H7 (cell line): Measurements from ENCODE around the gene TM4SF5. TPM values are rescaled to one million over a fixed set of nuclear protein-coding genes. Genes with fewer than 3 reads are reported as not detected.

ENCODE experiments used
- DNase-seq: peaks from one replicate; pipeline ENCODE4 v3.0.0; 2012
- H3K27me3 ChIP-seq: 2 replicates; pipeline ENCODE4 v1.6.0; 2011; ENCODE audit warnings: mild to moderate bottlenecking, low read length; ENCODE audit not compliant: control insufficient read depth, insufficient read depth
- H3K36me3 ChIP-seq: replicated peaks from 2 replicates; pipeline ENCODE4 v1.5.1; 2011; ENCODE audit warnings: low read length; ENCODE audit not compliant: control insufficient read depth, insufficient read depth
- H3K4me3 ChIP-seq: 2 replicates; pipeline ENCODE4 v1.5.1; 2011; ENCODE audit warnings: low read depth, mild to moderate bottlenecking, control low read depth, low read length, moderate library complexity; ENCODE audit not compliant: insufficient read depth
- total RNA-seq: library from RNA; depleted of rRNA; stranded (reverse); fragments of >200 nt; shearing (Covaris generic); gene quantifications from 2 replicates; pipeline ENCODE4 v1.2.3, GENCODE V29; 2014; rRNA removed

TM4SF5 gene, protein sequence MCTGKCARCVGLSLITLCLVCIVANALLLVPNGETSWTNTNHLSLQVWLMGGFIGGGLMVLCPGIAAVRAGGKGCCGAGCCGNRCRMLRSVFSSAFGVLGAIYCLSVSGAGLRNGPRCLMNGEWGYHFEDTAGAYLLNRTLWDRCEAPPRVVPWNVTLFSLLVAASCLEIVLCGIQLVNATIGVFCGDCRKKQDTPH
- total RNA-seq, result not detected in 2 replicates

DNA sequence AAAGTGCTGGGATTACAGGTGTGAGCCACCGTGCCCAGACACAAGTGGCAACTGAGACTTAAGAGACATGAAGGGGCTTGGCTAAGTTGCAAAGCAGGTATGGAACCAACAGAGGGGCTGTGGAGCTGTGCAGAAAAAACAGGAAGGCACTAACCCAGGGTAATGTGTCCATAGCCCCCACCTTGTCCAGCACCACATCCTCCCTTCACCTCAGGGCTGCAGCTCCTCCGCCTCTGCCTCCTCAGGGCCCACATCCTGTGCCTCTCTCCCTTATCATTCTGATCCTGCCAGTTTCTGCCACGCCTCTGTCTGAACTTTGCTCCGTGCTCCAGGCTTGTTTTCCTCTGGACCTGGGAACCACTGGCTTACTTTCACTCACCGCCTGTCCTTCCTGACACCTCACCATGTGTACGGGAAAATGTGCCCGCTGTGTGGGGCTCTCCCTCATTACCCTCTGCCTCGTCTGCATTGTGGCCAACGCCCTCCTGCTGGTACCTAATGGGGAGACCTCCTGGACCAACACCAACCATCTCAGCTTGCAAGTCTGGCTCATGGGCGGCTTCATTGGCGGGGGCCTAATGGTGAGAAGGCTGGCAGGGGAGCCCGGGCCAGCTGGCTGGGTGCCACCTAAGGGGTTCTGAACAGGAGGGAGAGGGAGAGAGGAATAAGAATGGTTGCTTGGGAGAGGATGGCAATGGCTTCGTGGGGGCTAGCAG, at the start of gene TM4SF5:
TM4SF5 (plus strand) TSS at position 368 of the 716 bp plus-strand sequence; CDS start at position 405, 37 bp downstream.
- no peak within 1 kb of the TSS for H3K4me3 ChIP-seq
- peak; percentile 22 for DNase-seq
- no peaks in the 10 kb centered on the region for H3K36me3 ChIP-seq

DNA sequence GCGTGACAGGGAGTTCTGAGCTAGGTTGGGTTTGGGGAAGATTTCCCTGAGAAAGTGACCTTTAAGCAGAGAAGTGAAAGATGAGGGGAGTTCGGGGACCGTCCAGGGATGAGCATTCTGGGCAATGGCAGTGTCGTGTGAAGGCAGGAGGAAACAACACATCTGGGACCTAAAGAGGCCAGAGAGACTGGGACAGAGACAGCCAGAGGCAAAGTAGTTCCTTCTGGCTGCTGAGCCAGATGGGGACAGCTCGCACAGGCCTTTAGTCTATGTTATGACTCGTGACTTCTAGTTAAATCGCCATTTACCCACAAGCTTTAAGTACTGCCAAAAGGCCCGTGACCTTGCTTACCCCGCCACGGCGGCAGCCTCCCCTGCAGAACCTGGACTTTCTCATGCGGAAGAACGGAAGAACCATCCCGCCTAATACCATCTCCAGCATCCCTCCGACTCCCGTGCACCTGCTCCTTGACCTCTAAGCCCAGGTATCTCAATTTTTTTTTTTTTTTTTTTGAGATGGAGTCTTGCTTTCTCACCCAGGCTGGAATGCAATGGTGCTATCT, 48.9 kb upstream of the TM4SF5 start:
- peaks cover 6% of the 10 kb centered on the region; the same call in 1 of the 2 replicates for H3K36me3 ChIP-seq
- H3K4me3 ChIP-seq, result no peak overlapping the region
- DNase-seq, result no peak
- no peaks in the 10 kb centered on the region for H3K27me3 ChIP-seq

More for the DNA sequence above, at the start of gene TM4SF5:
- no peaks in the 10 kb centered on the region; the same call in 1 of the 2 replicates for H3K27me3 ChIP-seq

DNA sequence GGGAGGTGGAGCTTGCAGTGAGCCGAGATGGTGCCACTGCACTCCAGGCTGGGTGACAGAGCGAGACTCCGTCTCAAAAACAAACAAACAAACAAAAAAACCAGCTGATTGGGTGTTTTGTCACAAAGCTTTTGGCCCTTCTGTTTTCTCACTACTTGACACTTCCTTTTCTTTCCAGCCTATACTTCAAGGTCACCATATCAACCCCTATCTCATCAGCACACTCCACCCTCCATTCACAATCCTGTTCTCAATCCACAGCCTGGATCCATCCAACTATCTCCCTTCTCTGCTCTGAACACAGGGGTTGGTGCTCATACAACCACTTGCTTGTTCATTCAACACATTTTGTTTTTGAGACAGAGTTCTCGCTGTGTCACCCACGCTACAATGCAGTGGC, 47.0 kb upstream of the TM4SF5 start:
- DNase-seq, result no peak
- H3K27me3 ChIP-seq, result no peaks in the 10 kb centered on the region
- no peaks in the 10 kb centered on the region; the same call in 1 of the 2 replicates for H3K36me3 ChIP-seq
- no peak overlapping the region for H3K4me3 ChIP-seq

DNA sequence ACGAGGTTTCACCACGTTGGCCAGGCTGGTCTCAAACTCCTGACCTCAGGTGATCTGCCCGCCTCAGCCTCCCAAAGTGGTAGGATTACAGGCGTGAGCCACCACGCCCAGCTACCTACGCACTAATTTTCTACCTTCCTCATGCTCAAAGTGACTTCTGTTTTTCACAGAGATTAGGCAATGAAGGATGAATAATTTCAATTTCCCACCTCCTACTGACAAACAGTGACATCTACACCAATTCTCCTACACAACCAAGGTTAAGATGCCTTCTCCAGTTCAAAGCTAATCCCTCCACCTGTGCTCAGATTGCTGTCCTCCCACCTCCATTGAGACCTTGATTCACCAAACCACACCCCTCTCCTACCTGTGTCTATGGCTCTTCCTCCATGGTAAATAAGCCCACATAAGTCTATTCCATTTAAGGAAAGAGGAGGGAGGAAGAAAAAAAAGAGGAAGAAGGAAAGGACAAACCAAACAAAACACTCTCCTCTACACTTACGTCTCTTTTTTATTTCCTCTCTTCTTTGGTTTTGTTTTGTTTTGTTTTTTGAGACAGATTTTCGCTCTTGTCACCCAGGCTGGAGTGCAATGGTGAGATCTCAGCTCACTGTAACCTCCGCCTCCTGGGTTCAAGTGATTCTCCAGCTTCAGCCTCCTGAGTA, 45.9 kb upstream of the TM4SF5 start:
- no peaks in the 10 kb centered on the region for H3K27me3 ChIP-seq
- no peak for DNase-seq
- H3K36me3 ChIP-seq, result no peaks in the 10 kb centered on the region
- H3K4me3 ChIP-seq, result no peak overlapping the region

DNA sequence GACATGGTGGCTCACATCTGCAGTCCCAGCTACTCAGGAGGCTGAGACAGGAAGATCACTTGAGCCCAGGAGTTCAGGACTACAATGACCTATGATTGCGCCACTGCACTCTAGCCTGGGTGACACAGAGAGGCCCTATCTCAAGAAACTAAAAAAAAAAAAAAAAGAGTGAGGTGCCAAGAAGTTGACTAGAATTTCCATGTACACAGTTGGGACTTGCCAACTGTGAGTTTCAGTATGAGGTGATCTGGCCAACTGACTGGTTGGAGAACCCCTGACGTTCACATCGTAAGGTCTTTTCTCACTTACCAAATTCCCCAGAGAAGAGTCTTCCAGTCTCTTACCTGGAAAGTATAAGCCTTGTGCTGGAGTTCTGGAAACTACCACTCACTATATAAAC, 43.6 kb upstream of the TM4SF5 start:
- H3K36me3 ChIP-seq, result no peaks in the 10 kb centered on the region
- no peak for DNase-seq
- no peak overlapping the region for H3K4me3 ChIP-seq
- H3K27me3 ChIP-seq, result no peaks in the 10 kb centered on the region

DNA sequence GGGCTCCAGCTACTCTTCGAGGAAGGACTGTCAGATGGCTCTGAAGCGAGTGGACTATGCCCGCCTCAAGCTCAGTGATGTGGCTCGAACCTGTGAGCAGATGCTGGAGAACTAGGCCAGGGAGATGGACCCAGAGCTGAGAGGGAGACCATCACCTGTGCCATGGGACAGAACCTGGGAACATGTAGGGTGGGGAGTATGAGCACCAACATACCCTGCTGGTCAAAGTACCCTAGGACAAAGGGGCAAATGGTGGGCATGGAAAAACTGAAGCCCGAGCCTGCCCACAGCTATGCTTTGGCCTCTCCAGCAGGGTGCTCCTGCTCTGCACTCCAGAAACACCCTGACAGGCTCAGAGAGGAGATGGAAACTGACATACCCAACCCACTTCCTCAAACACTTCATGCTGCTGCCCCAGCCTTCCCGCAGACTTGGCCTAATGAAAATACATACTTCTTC, 38.6 kb upstream of the TM4SF5 start:
- H3K4me3 ChIP-seq, result no peak overlapping the region
- H3K36me3 ChIP-seq, result no peaks in the 10 kb centered on the region
- peaks cover 20% of the 10 kb centered on the region for H3K27me3 ChIP-seq
- peak; percentile 31 for DNase-seq

DNA sequence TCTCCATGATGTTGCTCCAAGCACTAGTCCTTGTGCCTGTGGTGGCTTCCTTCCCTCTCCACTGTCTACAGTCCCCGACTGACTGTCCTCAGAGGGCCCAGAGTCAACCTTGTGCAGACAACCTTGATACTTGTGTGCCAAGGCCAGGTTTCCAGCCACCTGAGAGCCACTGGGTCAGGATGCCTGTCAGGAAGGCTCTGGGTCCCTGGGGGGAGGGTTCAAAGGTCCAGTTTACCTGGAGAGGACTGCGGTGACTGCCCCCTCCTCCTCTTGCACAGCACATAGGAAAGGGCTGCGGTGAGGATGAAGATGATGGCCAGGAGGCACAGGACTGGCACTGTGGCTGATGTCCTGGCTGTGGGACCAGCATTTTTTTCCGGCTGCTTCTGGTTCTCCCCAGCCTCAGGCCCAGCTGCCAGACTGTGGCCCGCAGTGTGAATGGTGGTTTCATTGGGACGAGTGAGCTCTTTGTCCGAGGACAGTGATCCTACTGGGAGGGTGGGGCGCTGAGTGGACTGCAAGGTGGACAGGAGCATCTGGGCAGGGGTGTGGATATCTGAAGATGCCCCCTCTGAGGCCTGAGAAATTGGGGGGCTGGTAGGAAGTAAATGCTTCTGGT, 36.7 kb upstream of the TM4SF5 start:
- H3K4me3 ChIP-seq, result no peak overlapping the region
- DNase-seq, result no peak
- H3K36me3 ChIP-seq, result no peaks in the 10 kb centered on the region
- H3K27me3 ChIP-seq, result peaks cover 39% of the 10 kb centered on the region

DNA sequence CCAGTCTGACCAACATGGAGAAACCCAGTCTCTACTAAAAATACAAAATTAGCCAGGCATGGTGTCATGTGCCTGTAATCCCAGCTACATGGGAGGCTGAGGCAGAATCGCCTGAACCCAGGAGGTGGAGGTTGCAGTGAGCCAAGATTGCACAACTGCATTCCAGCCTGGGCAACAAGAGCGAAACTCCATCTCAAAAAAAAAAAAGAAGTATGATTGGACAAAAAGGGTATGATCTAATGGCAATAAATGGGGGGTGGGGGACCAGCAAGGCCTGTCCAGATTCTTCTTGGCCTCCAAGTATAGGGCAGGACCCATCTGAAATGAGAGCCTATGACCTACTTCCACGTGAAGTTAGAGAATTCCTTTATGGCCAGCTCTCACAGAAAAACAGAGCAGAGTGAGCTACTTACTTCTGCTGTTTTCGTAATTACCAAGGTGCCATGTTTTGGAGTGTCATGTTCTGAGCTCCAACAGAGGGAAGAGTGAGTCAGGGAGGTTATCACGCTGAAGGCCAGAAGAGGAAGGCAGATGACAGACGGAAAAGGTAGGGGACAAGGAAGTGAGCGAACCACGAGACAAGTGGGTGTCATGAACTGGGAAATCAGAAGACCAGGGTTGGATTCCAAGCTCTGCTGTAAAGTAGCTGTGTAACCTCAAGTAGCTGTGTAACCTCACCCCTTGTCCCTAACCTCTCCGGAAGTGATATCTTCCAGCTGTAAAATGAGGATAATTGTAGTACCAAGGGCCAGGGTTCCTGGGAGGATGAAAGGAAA, 35.6 kb upstream of the TM4SF5 start:
- H3K4me3 ChIP-seq, result no peak overlapping the region
- no peak for DNase-seq
- peaks cover 49% of the 10 kb centered on the region for H3K27me3 ChIP-seq
- no peaks in the 10 kb centered on the region for H3K36me3 ChIP-seq

DNA sequence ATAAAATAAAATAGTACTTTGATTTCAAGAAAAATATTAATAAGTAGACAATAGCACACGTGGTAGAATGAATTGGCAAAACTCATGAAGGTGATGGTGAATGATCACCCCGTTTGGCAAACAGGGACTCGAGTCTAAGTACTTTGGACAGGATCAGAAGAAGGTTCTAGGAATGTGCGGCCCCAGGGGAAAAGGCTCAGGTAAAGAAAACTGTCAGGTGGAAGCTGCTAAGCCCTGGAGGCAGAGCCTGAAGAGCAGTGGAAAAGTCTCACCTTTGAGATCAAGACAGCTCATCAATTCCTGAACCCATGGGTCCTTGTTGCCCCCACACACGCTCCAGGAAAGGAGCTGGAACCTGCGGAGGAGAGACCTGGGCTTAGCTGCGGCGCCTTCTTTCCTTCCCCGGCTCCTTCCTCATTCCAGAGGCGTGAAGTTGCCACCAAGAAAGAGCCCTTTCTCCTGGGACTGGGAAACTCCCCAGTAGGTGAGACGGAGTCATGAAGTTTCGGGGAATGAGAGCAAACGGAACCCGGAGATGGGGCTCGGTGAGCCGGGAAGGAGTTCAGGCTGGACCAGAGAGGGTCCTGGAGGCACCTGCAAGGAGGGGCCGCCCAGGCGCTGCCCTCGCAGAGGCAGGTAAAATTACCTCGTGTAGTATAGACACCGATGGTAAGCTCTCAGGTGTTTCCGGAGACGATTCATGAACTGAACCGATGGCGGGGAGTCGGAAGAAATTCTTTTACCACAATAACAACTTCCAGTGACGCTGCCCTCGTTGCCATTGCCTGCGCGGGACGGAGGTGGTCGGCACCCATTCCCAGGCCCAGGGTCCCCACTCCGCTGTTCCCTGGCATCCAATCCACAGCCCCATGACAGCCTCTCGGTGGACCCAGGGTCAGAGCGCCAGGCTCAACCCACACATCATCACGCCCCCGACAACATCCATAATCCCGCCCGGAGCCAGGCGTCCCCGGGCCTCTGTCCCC, 33.3 kb upstream of the TM4SF5 start:
- Histone ChIP-seq H3K36me3 (no peaks in the 10 kb centered on the region), H3K27me3 (peaks cover 63% of the 10 kb centered on the region), H3K4me3 (peak overlapping the region; percentile 58; the same call in 1 of the 2 replicates)
- DNase-seq, result peak; percentile 70

DNA sequence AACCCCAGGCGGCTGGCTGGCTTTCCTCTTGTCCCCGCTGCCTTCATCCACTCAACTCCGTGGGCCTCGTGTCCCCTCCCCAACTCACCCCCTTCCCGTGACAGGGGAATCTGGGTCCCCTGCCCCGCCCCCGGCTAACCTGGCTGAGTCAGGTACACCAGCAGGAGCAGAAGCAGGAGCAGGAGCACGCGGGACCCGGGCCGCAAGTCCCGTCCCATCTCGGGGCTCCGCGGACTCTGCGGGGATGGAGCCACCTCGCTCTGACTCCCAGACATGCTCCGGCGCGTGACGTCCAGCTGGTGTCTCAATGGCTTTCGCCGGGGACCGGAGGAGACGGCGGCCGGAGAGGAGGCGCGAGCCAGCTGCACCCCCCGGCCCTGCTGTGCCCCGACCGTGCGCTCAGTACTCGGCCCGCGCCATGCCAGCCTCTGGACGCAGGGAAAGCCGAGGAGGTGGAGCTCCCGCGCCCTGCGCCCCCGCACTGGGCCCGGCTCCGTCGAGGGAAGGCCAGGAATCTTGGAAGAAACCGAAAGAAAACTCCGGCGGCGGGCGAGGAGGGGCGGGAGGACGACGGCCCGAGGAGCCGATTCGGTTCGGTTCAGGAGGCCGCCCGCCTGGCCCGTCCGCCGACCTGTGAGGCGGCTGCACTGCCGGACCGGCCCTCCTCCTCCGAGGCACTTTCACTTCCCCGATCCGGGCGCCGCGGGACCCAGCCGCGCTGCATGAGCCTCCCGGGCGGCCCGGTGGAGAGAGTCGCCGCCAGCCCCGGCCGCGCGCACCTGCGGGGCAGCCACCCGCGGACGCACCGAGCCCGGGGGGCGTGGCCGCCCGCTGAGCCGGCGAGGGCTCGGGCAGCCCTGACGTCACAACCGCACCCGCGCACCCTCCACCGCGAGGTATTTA, 32.3 kb upstream of the TM4SF5 start, which contains the start of the genes CXCL16 and ZMYND15:
CXCL16 (minus strand) TSS at position 807 of the 903 bp plus-strand sequence; CDS start at position 218, 589 bp downstream.
ZMYND15 (plus strand) TSS at position 712 of the 903 bp plus-strand sequence. CDS start 716 bp downstream, outside the sequence.
- peaks cover 65% of the 10 kb centered on the region for H3K27me3 ChIP-seq
- H3K36me3 ChIP-seq, result no peaks in the 10 kb centered on the region
- DNase-seq, result peak; percentile 90
- H3K4me3 ChIP-seq, result peak within 1 kb of the TSS; percentile 58

DNA sequence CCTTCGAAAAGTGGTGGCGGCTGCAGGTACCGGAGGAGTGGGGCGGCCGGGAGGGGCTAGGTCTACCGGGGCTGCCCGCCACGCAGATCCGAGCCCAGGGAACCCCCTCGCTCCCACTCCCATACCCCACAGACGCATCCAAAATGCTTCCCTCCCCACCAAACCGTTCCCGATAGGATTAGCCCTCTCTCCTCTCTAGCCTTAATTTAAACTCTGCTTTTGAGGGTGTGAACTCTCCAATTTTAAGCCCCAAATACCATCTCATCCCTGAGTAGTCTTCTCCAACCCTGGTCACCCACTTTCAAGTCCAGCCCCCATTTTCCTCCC, 31.7 kb upstream of the TM4SF5 start:
- Histone ChIP-seq H3K27me3 (peaks cover 66% of the 10 kb centered on the region), H3K36me3 (no peaks in the 10 kb centered on the region), H3K4me3 (peak overlapping the region; percentile 58)
- no peak for DNase-seq

DNA sequence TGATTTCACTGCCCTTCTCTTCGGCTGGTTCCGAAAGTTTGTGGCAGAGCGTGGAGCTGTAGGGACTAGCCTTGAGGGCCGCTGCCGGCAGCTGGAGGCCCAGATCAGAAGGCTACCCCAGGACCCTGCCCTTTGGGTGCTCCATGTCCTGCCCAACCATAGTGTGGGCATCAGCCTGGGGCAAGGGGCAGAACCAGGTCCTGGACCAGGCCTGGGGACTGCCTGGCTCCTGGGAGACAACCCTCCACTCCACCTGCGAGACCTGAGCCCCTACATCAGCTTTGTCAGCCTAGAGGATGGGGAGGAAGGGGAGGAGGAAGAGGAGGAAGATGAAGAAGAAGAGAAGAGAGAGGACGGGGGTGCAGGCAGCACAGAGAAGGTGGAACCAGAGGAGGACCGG, 31.1 kb upstream of the TM4SF5 start:
- DNase-seq, result no peak
- no peak overlapping the region for H3K4me3 ChIP-seq
- H3K36me3 ChIP-seq, result no peaks in the 10 kb centered on the region
- peaks cover 68% of the 10 kb centered on the region for H3K27me3 ChIP-seq
